Panc1 (cell line): Measurements from ENCODE around the gene KLHL15. TPM values are rescaled to one million over a fixed set of nuclear protein-coding genes. Genes with fewer than 3 reads are reported as not detected.

Source experiments
- ATAC-seq: fragments of 200-7000 bp; cut with Tn5 transposase; 2 replicates; pipeline ENCODE4 v1.9.1; 2020; ENCODE audit warnings: mild to moderate bottlenecking, moderate library complexity
- BruUV-seq: library from RNA; stranded (reverse); fragments of 400-500 nt; replicated peaks from 2 replicates; lab custom pipeline; 2021; lab: Mats Ljungman, UMichigan
- CTCF ChIA-PET: fragments of 300-600 bp; sonication (Branson Sonifier 250); formaldehyde crosslinking; loops from one replicate; lab custom pipeline; 2022; ENCODE audit warnings: antibody characterized with exemption; lab: Charles Lee
- POLR2A ChIA-PET: fragments of 300-600 bp; sonication (Branson Sonifier 250); formaldehyde crosslinking; loops from one replicate; lab custom pipeline; 2022; ENCODE audit warnings: antibody characterized with exemption; lab: Charles Lee
- DNase-seq: peaks from one replicate; pipeline ENCODE4 v3.0.0-alpha.2; 2010; ENCODE audit warnings: low read depth, low spot score
- H3K27ac ChIP-seq: 2 replicates; pipeline ENCODE4 v1.5.1; 2011; ENCODE audit warnings: mild to moderate bottlenecking, low read length, inconsistent platforms
- H3K27me3 ChIP-seq: fragments of 200-500 bp; sonication (Bioruptor generic); 2 replicates; pipeline ENCODE4 v1.6.0; 2014; ENCODE audit warnings: low read length, inconsistent platforms; ENCODE audit not compliant: control insufficient read depth, insufficient read depth
- H3K36me3 ChIP-seq: fragments of 200-500 bp; sonication (Bioruptor generic); 2 replicates; pipeline ENCODE4 v1.5.1; 2014; ENCODE audit warnings: inconsistent platforms, mild to moderate bottlenecking, low read length, moderate library complexity; ENCODE audit not compliant: control insufficient read depth, insufficient read depth
- H3K4me1 ChIP-seq: 2 replicates; pipeline ENCODE4 v1.5.1; 2011; ENCODE audit warnings: inconsistent platforms, mild to moderate bottlenecking, low read length, moderate library complexity; ENCODE audit not compliant: control insufficient read depth, insufficient read depth
- H3K4me3 ChIP-seq, 2 experiments: 2 replicates each; pipeline ENCODE4 v1.5.1; 2011 to 2012; ENCODE audit warnings: low read depth in 2 of 2, low read length in 2 of 2, mild to moderate bottlenecking in 2 of 2, inconsistent platforms in 1 of 2, moderate library complexity in 1 of 2
- H3K9me3 ChIP-seq: fragments of 200-500 bp; sonication (Bioruptor generic); 2 replicates; pipeline ENCODE4 v1.5.1; 2014; ENCODE audit warnings: low read depth, mild to moderate bottlenecking, inconsistent platforms, low read length, moderate library complexity; ENCODE audit not compliant: control insufficient read depth, insufficient read depth
- CTCF ChIP-seq: fragments of 450-650 bp; IDR thresholded peaks from 2 replicates; pipeline ENCODE4 v1.5.1; 2017; ENCODE audit warnings: mild to moderate bottlenecking
- POLR2AphosphoS5 ChIP-seq: IDR thresholded peaks from 2 replicates; pipeline ENCODE4 v1.6.1; 2012; ENCODE audit warnings: mild to moderate bottlenecking, low read depth, low read length, moderate library complexity
- REST ChIP-seq, 2 experiments: IDR thresholded peaks; 2 replicates each; pipeline ENCODE4 v1.6.1; 2011 to 2012; ENCODE audit warnings: low read depth in 2 of 2, control low read depth in 1 of 2, low read length in 1 of 2, mild to moderate bottlenecking in 1 of 2, moderate library complexity in 1 of 2; ENCODE audit not compliant: insufficient read depth in 1 of 2
- SIN3A ChIP-seq: IDR thresholded peaks from 2 replicates; pipeline ENCODE4 v1.6.1; 2012; ENCODE audit warnings: low read depth, mild to moderate bottlenecking, low read length, moderate library complexity, borderline replicate concordance; ENCODE audit not compliant: insufficient read depth
- TCF7L2 ChIP-seq: IDR thresholded peaks from 2 replicates; pipeline ENCODE4 v1.6.1; 2011; ENCODE audit warnings: mild to moderate bottlenecking, low read depth, low read length, inconsistent platforms
- in situ Hi-C: cut with HindIII; loops from 2 replicates; pipeline ENCODE4 v1.10.0; 2016; ENCODE audit warnings: low sequenced_read_pairs, low pct_unique_long_range_greater_than_20kb
- intact Hi-C: fragments of 100-400 bp; cut with micrococcal nuclease; formaldehyde crosslinking; loops from one replicate; pipeline ENCODE4 v1.10.0; 2022; ENCODE audit not compliant: unreplicated experiment
- total RNA-seq: library from RNA; stranded (reverse); gene quantifications from one replicate; pipeline ENCODE4 v1.2.1, GENCODE V29; 2021; ENCODE audit not compliant: unreplicated experiment

The KLHL15 gene
- total RNA-seq, 1 experiment from 2014 or later: 9.6 TPM

DNA sequence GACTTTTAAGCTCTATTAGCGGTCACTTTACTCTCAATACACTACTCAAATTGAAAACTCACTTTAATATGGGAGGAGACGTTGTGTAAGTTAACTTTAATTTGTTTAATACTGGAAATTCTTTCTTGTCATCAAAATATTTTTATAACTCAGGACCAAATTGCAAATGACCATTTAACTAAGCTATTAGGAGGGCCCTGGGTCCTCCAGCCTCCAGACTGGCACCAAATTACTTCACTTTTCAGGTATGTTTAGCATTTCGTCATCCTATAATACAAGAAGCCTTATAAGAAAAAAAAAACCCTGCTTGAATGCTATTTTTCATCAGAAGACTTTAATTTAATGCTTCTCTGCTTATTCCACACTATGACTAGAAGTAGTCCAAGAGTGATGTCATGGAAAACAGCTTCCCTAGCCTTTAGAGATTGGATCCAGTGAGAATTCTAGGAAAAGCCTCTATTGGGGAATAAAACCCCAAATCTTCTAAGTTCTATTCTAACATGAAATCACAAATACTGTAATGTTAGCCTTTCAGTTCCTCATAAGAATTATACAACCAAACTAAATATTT lies 6.6 kb downstream of the KLHL15 start:
- BruUV-seq: no TSS peak
- H3K9me3 ChIP-seq: no peaks in the 10 kb centered on the region
- DNase-seq (no peak), ATAC-seq (no peak)
- H3K4me3 ChIP-seq: no peak overlapping the region
- H3K27ac ChIP-seq: no peak overlapping the region
- no peaks in the 10 kb centered on the region for H3K36me3 ChIP-seq
- no peaks in the 10 kb centered on the region for H3K27me3 ChIP-seq
- in situ Hi-C loops: no loop called here
- ChIA-PET CTCF (no interaction called here), POLR2A (no interaction called here)
- TF ChIP-seq SIN3A: no peak
- TF ChIP-seq CTCF: no peak
- no peak for TF ChIP-seq POLR2AphosphoS5
- no peak for TF ChIP-seq REST (IDR thresholded peaks at IDR 0.05; ENCODE audit: insufficient read depth in 1 of 2, low read depth in 2 of 2, low read length in 1 of 2)
- TF ChIP-seq TCF7L2: no peak
- intact Hi-C loops: no loop called here
- no peaks in the 10 kb centered on the region for H3K4me1 ChIP-seq

DNA sequence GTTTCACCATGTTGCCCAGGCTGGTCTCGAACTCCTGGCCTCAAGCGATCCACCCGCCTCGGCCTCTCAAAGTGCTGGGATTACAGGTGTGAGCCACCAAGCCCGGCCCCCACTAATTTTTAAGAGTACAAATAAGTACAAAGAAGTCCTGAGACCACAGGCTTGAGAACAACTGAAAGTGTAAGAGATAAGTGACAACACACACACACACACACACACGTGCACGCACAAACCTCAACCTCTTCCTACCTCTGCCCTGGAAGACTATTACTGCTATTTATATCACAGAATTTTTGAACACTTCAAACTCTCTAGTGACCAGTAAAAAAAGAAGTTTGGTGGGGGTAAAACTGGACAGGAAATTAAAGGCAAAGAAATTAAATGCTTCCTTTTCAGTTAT lies 7.5 kb downstream of the KLHL15 start:
- no peaks in the 10 kb centered on the region for H3K9me3 ChIP-seq
- BruUV-seq: no TSS peak
- ATAC-seq (no peak), DNase-seq (no peak)
- no peaks in the 10 kb centered on the region for H3K27me3 ChIP-seq
- no peak overlapping the region for H3K4me3 ChIP-seq
- H3K36me3 ChIP-seq: no peaks in the 10 kb centered on the region
- ChIA-PET CTCF (no interaction called here), POLR2A (no interaction called here)
- in situ Hi-C loops: no loop called here
- no peak for TF ChIP-seq REST (IDR thresholded peaks at IDR 0.05; ENCODE audit: insufficient read depth in 1 of 2, low read depth in 2 of 2, low read length in 1 of 2)
- TF ChIP-seq SIN3A: no peak
- no peak for TF ChIP-seq CTCF
- TF ChIP-seq TCF7L2: no peak
- TF ChIP-seq POLR2AphosphoS5: no peak
- intact Hi-C loops: no loop called here
- no peak overlapping the region for H3K27ac ChIP-seq
- no peaks in the 10 kb centered on the region for H3K4me1 ChIP-seq
